Measurements from ENCODE around the gene PLEKHM3. TPM values are rescaled to one million over a fixed set of nuclear protein-coding genes. Genes with fewer than 3 reads are reported as not detected.

Gene PLEKHM3
- total RNA-seq, 1 donor from 2014 or later: 15.2 TPM

- DNase-seq (ENCODE audit: low spot score): no peak
These were observed 162.0 kb downstream of the PLEKHM3 start for GRCh38 chr2:207863345-207863744.

DNA sequence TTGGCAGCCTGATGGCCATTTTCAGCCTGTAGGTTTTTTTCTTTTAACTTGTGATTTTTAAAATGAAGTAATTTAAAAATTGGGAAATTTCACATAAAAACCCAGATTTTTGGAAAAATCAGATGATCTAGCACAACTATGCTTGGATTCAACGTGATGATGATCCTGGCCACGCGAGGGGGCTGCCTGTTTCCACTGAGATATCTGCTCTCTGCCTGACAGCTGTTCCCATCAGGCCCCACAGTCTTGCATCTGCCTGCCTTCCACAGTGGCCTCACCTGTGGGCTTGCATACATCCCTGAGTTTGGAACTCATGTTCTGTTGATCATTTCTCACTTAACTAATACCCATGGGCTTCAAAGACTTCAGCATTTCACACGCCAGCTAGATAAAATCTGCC lies 163.5 kb downstream of the PLEKHM3 start:
- no peak for DNase-seq (ENCODE audit: low spot score)

DNA sequence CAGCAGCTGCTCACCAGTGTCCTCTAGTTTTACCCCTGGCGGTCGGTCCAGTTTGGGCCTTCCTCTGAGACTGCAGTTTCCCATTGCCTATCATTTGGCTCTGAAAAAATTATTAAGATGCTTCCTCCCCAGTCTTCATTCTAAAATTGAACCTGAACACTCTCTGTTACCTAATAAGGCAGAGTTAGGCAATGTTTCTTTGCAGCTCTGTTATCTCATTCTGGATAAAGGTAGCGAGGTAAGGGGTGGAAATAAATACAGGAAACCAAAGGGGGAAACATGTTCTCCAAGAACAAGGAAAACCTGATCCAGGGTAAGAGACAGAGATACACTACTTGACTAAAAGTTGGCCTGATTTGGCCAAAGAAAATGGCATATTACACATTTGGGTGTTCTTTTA lies 164.6 kb downstream of the PLEKHM3 start:
- DNase-seq (ENCODE audit: low spot score): no peak

DNA sequence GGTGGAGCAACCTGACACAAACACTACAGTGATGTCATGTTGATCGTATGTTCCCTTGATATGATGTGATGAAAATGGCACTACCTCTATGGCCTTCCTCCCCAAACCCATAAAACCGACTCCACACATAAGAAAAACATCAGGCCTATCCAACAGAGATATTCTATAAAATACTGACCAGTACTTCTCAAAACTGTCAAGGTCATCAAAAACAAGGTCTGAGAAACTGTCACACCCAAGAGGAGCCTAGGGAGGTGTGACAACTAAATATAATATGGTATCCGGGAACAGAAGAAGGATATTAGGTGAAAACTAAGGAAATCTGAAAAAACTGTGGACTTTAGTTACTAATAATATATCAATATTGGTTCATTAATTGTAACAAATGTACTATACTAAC lies 169.7 kb downstream of the PLEKHM3 start:
- DNase-seq (ENCODE audit: low spot score): no peak

GRCh38 chr2:207854484-207855440 lies 170.6 kb downstream of the PLEKHM3 start:
- no peak for DNase-seq (ENCODE audit: low spot score)

- no peak for DNase-seq (ENCODE audit: low spot score)
These were observed 172.5 kb downstream of the PLEKHM3 start for GRCh38 chr2:207852791-207853190.

DNA sequence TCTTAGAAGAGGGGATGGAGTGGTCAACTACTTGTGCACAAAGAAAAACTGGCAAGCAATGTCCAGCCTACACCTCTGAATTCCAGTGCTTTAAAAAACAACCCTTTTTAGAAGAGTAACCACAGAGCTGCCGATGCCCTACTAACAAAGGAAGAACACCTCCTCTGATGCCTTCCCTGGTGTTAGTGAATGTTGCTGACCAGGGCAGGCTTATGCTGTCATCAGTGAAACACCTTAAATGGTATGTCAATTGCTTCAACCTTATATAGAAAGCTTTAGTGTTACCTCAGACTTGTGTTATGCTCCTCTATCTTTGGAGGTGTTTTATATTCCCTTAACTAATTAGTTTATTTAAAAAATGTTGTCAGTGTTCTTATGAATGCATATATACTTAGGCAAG lies 175.9 kb downstream of the PLEKHM3 start:
- no peak for DNase-seq (ENCODE audit: low spot score)

DNA sequence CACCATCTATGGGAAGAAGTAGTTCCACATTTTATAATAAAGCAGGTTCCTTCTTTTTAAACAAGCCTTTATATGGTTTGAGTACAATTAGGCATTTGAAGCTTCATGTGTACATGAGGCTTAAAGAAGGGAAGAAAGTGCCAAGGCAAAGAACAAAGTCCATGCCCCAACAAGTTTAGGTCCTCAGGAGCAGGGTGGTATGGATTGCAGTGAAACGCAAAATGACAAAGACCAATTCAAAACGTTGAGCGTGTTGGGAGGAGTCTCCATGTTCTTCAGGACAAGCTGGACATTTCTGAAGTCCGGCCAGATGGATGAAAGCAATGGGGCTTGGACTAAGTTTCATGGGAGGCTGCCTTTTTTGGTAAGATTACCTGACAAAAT lies 176.8 kb downstream of the PLEKHM3 start:
- DNase-seq (ENCODE audit: low spot score): no peak

DNA sequence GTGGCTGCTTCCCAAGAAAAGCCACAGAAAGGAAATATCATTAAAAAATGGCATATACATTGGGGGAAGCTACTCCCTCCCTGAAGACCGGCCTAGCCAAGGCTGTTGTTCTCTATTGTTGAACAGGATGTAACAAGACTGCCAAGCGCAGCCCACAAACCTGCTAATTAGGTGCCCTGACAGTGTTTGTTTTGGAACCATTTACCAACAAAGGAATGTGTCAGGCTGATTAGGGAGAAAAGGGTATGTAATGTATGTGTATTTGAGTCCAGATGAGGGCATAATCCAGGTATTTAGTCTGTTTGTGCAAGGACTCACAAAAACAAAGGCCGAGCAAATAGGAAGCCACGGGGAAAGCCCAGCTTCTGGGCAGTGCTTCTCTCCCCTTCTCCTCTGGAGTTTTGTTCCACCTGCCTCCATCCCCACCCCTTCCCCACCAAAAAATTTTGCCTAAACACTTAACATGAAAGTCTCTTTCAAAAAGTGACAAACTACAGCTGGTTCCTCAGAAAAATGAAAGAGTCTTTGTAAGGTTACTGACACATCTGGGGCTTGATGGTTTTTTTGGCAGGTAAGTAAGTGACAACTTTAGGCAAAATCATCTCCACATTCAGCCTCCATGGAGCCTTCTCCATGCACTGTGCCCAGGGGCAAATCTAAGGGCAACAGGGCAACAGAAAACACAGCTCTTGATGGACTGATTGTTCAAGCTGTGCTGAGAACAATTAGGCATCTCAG lies 177.4 kb downstream of the PLEKHM3 start:
- no peak for DNase-seq (ENCODE audit: low spot score)

DNA sequence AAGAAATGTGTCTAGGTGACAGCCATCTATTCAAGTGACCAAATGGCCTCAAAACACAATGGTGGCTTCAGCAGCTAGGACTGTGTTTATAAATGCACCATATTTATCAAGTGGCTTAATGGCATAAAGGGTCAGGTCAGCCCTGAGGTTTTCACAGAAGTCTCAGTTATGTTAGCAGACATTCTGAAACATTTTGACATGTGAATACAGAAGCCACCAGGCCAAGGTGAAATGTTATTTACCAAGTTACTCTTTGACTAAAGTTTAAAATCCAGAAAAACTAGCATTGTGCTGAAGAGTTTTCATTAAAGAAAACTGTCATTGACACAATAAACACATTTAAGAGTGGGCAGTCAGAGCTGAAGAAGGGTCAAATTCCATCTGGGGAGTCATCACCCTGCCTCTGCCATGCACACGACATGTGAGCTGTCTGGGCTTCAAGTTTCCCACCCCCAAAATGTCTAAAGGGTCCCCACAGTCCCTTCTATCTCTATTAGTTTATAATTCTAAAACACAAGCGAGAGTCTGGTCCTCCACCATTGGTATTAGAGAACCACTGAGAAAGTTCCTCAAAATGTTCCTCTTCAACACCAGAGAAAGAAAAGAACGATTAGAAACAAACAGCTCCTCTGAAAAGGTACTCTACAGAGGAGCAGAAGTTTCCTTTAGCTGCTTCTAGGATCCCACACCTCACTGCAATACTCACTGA lies 178.1 kb downstream of the PLEKHM3 start:
- no peak for DNase-seq (ENCODE audit: low spot score)

DNA sequence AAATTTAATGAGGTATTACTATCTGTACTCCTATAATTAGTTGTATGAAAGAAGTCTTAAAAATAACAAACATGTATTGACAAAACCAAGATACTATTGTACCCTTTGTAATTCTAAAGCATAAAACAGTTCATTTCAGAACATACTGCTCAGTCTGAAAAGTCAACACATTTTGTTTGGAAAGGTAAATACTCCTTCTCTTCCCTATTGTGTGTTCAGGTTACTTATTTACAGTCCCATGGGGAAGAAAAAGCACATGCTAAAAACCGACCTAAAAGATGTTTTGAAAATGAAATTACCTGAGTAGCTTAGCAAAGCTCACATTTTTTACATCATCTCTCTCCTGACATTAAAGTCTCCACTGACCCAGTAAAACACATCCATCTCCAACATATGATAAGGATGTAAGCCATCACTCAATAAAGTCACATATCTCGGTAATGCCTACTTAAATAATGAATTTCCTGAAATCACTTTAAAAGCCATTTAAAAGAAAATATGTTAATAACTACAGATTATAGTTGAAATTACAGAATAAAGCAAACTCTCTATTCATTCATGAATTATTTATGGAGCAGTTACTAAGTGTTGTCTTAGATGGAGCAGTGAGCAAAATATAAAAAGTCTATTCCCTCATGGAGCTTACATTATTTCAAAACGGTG lies 180.0 kb downstream of the PLEKHM3 start:
- DNase-seq (ENCODE audit: low spot score): no peak

DNA sequence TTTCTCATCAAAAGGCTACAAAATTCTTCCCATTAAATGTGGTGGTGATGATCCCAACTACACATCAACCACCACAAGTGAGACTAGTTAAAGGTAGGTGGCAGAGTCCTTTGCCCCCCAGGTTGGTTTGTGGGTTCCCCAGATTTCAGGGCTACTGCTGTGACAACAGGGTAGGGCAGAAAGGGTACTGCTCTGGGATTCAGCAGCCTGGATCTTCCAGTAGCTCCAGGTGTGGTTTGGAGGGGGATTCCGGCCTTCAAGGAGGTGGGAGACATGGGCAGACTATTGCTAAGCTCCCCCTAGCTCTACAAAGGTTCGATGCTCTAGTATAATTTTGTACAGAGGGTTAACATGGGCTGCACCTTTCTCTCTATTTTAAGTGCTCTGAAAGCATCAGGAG lies 180.7 kb downstream of the PLEKHM3 start:
- DNase-seq (ENCODE audit: low spot score): no peak

DNA sequence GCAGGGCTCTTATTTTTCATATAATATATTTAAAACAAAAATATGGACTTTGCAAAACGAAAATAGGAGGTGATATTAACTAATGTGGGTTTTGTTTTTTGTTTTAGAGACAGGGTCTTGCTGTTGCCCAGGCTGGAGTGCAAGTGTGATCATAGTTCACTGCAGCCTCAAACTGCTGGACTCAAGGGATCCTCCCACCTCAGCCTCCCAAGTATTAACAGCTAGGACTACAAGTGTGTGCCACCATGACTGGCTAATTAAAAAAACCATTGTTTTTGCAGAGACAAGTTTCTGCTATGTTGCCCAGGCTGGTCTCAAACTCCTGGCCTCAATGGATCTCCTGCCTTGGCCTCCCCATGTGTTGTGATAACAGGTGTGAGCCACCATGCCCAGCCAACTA lies 185.2 kb downstream of the PLEKHM3 start:
- no peak for DNase-seq (ENCODE audit: low spot score)

- DNase-seq (ENCODE audit: low spot score): no peak
These were observed 185.8 kb downstream of the PLEKHM3 start for GRCh38 chr2:207839575-207839974.

- DNase-seq (ENCODE audit: low spot score): no peak
These were observed 186.3 kb downstream of the PLEKHM3 start for GRCh38 chr2:207839028-207839427.

DNA sequence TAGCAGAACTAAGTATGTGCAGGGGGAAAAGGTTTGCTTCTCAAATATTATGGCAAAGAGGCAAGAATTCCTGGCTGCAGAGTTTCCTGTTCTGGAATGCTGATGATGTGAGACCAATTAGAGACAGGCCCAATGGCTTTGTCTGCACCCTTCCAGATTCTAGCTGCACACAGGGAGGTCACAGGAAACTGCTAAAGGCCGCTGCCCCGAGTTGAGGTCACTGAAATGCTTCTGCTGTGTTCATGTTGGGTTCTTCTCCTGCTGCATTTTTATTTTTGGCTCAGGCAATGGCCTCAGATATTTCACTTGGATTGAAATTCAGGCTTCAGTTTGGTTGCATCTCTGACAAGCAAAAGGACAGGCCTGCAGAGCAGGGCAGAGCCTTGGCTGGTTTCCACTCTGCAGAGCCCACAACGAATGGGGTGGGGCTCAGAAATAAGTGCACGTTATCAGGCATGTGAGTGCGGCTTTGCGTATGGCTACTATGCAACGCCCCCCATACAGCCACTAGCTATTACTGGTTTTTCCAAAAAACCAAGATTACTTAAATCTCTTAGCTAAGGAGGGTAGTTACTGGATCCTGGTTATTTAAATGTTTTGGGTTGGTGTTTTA lies 188.7 kb downstream of the PLEKHM3 start:
- DNase-seq (ENCODE audit: low spot score): no peak

DNA sequence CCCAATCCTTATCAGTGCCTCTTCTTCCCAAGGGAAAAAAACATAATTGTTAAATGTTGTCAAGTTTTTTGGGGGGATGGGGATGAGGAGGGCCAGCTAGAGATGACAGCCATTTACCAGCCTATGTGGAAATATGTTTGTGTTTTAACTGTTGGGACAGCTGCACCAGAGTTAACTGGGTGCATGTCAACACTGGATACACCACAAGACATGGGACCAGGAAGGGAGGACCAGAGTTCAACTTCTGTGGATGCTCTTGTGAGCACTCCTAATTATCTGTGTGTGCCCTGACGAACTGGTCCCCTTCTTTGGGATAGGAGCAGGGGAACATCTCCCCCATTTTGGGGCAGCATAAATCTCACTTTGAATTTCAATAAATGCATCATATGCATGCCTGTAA lies 189.5 kb downstream of the PLEKHM3 start:
- DNase-seq (ENCODE audit: low spot score): no peak

GRCh38 chr2:207833251-207833751 lies 192.0 kb downstream of the PLEKHM3 start:
- no peak for DNase-seq (ENCODE audit: low spot score)

GRCh38 chr2:207831584-207832248 lies 193.6 kb downstream of the PLEKHM3 start:
- no peak for DNase-seq (ENCODE audit: low spot score)

- no peak for DNase-seq (ENCODE audit: low spot score)
These were observed 194.4 kb downstream of the PLEKHM3 start for GRCh38 chr2:207830778-207831438.

Data from ureter (tissue), 1 donor.